NT2/D1 (cell line): Measurements from ENCODE around the gene CHTF8.

Experiments
- SUZ12 ChIP-seq: IDR thresholded peaks from 2 replicates; pipeline ENCODE4 v1.6.1; 2011; ENCODE audit not compliant: insufficient read length, insufficient read depth; ENCODE audit errors: extremely low read depth
- ZNF274 ChIP-seq: IDR thresholded peaks from 2 replicates; pipeline ENCODE4 v1.6.1; 2011; ENCODE audit warnings: mild to moderate bottlenecking, low read depth, low read length

GRCh38 chr16:69132424-69133252, at the start of gene CHTF8, which contains the start of gene UTP4:
- TF ChIP-seq ZNF274 (no peak), SUZ12 (no peak)
